ENCODE results near the gene ZBTB21.

Gene ZBTB21

DNA sequence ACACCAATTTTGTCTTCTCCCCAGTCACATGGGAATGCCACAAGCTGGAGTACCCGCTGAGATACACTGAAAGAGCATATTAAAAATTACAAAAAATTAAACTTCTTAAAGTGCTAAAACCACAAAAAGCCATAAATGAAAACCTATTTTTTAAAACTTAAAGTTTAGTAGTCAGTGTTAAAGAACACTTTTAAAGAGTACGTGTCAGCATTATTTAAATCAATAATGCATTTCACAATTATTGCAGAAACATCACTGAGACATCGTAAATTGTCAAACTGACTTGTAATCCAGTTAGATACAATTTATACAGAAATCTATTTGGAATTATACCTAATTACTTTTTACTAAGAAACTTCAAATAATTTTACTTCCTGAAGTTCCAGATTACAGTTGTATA lies 22.9 kb downstream of the ZBTB21 start:
- no peak for DNase-seq

DNA sequence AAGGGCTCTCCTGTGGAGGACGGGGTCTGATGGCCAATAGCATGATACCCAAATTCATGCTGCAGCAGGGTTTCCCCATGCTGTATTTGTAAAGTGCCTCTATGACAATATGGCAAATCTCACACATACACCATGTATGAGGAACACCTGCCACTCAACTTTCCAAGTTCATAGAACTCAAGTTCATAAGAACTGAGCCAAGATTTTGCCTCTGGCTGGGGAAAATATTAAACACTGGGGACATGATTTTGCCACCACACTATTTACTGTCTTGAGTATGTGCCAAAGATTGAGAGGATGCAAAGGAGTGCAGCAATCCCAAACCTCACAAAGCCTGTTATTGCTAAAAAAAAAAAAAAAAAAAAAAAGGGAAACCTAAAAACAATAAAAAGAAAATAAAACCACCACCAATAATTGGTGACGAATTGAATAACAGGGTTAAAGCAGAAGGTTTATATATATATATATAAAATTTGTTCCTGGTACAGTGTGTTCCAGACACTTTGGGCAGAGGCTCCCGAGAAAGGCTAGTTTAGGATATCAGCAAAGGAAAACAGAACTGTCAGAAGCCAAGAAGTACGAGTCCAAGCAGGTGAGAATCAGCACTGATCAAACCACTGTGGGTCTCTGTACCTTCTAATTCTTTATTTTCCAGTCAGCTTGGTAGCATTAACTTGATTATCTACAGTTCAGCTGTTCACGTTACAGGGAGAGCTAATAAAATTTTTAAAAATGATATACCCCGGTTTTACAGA lies 24.3 kb downstream of the ZBTB21 start:
- DNase-seq = no peak

DNA sequence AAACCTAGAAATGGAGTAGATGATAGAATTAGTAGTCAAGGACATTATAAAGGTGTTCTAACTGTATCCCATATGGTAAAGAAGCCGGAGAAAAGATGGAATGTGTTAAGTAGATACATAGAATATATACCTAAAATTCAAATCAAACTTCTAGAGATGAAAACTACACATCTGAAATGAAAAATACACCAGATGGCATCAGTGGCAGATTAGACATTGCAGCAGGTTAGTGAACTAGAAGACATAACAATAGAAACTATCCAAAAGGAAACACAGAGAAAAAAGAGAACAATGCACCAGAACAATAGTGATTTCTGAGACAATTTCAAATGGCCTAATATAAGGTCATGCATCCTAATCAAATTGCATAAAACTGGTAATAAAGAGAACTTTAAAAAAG lies 26.9 kb downstream of the ZBTB21 start:
- DNase-seq = no peak

DNA sequence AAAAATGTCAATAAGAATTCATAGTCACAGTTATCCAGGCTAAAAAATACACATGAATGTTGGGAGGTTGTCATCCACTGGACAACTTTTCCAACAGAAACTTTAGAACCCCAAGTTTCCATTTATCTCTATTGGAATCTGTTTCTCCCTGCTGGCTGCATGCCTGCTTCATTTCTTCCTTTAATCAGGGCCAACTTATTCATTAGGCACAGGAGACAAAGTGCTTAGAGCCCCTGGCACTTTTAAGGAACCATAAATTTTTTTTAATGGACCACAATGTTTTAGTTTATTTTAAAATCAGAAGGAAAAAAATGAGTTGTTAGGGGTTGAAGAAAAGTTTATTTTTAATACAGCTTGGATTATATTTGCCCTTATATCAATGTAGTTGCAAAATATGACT lies 29.6 kb downstream of the ZBTB21 start:
- no peak for DNase-seq

GRCh38 chr21:41979751-41980369 lies 30.3 kb downstream of the ZBTB21 start:
- DNase-seq = no peak

- DNase-seq = no peak
Measured at GRCh38 chr21:41979335-41979734, 30.8 kb downstream of the ZBTB21 start.

GRCh38 chr21:41977034-41977950 lies 32.9 kb downstream of the ZBTB21 start:
- DNase-seq = no peak

- DNase-seq = no peak
Measured at GRCh38 chr21:41976611-41977010, 33.5 kb downstream of the ZBTB21 start.

DNA sequence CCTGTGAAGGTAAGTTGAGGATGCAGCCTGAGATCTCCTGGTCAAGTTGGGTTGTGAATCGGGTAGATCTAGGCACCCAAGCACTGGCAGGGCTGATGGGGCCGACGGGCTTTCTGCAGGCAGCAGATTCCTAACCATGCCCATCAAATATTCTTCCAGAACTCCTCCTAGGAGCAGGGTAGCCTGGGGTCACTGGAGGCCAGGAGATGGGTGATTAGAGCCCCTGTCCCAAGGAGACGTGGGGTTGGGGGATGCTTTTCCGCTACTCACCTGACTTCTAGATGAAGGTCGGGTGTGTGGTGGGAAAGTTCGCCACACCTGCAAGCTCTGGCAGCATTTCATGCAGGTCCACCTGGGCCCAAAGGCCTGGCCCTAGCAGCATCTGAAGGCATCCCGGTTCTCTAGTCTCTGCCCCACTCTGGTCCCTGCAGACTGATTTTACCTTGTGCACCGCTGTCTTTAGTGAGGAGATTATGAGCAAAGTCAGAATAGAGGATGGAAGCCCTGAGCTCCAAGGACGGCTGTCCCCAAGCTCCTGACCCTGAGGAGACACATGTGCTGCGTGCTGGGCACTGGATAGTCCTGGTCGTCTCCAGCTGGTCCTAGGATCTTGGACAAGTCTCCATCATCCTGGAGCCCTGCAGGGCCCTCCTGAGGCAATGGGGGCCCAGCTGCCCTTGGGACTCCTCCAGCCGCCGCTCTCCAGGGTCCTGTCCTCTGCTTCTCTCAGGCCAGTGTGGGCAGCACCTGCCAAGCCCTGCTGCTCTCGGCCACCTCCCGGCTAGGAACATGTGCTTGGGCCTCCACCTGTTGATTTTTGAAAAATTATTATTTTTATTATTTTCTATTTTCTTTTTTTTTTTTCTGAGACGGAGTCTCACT lies 34.5 kb downstream of the ZBTB21 start:
- DNase-seq = no peak

DNA sequence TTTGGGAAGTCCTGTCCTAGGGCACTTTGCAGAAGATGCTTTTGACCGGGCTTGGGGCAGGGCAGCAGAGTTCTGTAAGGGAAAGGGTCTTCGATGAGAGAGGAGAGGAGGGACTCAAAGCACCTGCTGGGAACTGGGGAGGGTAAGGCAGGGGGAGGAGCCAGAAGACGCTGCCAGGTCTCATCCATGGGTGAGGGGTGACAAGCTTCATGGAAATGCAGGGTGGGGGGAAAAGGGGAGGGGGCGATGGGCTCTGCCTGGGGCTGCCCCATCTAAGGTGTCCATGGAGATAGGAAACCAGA lies 35.5 kb downstream of the ZBTB21 start:
- DNase-seq = no peak

- DNase-seq = no peak
Measured at GRCh38 chr21:41973861-41974751, 36.1 kb downstream of the ZBTB21 start.

GRCh38 chr21:41973427-41973831 lies 36.7 kb downstream of the ZBTB21 start:
- no peak for DNase-seq

DNA sequence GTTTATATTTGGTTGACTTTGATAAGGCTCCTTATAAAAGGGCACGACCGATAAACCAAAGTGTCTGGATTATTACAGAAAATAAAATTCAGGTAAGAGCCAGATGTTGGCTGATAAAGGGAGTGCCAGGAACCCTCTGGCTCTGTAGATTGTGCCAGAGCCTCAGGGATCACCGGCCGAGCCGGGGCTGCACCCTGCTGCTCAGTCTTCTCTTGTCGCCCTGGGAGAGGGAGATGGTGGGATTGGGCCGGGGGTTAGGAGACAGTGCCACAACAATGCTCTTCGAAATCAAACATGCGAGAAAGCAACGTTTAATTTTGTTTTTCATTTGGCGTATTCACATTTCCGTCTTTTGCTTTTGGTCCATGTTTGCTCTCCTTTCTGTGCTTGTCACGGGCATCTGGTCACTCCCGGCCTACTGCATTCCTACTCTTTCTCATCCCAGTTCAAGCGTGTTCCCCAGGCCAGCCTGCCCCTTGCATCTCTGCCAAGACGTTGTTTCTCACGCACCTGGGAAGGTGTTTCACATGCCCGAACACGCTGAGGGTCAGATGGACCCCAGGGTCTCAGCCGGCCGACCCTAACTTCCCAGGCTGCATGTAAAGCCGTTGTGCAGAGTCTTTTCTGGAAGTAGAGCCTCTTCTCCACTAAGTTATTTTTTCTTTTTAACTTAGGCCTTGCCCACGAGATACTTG lies 37.5 kb downstream of the ZBTB21 start:
- DNase-seq = no peak

- DNase-seq = no peak
Measured at GRCh38 chr21:41971891-41972290, 38.3 kb downstream of the ZBTB21 start.

GRCh38 chr21:41970751-41971653 lies 39.2 kb downstream of the ZBTB21 start:
- DNase-seq = no peak

GRCh38 chr21:41970106-41970391 lies 40.1 kb downstream of the ZBTB21 start:
- no peak for DNase-seq

DNA sequence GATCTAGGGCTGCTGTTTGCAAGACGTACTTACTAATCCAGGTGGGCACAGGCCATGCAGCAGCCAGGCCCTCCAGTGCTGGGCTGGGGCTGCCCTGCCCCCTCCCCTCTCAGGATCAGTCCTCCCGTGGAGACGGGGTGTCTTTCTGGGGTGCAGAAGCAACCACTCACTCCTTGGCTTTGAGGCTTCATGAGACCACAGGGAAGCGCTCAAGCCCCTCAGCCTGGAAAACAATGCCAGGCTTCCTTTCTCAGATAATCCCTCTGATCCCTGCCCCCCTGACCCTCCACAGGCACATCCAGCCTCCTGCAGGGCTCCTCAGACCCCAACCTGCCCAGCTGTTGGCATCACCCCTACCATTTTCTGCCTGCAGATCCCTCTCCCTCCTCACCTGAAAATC lies 42.5 kb downstream of the ZBTB21 start:
- no peak for DNase-seq

DNA sequence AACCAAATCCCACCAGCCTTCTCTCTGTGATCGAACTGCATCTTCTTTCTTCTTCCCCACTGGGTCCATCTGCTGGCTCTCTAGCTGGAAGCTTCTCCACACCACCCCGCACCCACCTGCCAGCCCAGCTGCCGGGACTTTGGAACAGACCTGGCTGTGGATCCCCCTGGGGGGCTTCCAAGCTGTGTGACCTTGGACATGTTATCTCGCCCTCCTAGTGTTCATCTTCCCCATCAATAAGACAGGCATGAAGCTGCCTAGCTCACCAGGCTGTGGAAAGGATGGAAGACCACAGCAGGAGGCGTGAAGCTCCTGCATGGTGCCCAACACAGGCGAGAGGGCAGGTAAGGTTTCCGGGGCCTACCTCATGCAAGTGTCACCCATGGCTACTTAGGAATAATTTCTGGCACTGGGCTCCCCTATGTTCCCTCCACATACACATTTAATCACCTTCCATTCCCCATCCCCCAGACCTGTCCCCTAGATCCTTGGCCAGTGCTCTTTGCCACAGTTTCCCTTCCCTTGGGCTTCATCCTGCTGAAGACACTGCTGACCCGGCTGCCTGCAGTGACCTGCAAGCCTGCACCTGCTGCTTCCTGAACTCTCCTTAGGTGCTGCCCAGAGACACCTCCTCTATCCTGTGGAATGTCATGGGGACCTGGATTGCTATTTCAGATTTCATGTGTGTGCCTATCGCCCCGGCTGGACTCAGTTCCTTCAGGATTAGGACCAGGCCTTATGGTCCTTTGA lies 43.1 kb downstream of the ZBTB21 start:
- no peak for DNase-seq

DNA sequence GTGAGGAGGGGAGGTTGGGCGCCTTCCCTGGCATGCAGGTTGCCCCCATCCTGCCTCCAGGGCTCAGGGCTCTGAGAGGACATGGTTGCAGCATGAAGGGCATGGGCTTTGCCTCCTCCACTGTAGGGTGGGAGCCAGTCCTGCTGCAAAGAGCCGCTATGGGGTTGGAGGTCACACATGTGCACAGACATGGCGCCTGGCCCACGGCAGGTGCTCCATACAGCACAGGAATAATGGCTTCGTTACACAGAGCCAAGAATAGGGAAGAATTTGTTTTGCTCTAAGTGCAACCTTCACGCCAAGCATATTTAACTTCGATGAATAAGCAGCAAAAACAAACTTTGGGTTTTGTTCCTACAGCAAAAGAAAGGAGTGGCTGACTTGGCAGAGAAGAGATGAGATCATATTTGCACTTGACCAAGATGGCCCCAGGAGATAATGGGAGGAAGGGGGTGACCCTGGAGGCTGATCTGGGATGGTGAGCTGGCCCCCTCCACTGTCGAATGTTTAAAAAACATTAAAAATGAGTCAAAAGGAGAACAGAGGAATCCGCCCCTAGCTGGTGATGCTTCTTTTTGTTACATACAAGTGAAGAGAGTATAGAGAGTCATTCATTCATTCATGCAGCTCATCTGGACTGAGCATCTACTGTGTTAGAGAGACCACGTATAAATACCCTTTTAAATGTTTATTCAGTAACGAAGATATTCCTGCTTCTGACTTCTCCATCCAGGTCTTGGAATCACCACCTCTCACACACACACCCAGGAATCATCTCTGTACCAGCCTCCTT lies 43.9 kb downstream of the ZBTB21 start:
- no peak for DNase-seq
